DOHH2 (cell line): ENCODE measurements around the gene CCL16.

ENCODE experiments used
- H3F3A ChIP-seq: fragments of 200-600 bp; sonication (generic), shearing (Covaris generic); 2 replicates; pipeline ENCODE4 v1.6.0; 2016; ENCODE audit warnings: antibody characterized with exemption, mild to moderate bottlenecking; ENCODE audit not compliant: control insufficient read depth, insufficient read depth
- H3K27ac ChIP-seq: fragments of 200-600 bp; sonication (generic); 2 replicates; pipeline ENCODE4 v1.5.1; 2014; ENCODE audit warnings: low read depth, mild to moderate bottlenecking, low read length, moderate library complexity
- H3K27me3 ChIP-seq: fragments of 200-600 bp; sonication (generic); 2 replicates; pipeline ENCODE4 v1.6.1; 2014; ENCODE audit warnings: mild to moderate bottlenecking, low read length, mixed read lengths; ENCODE audit not compliant: control insufficient read depth
- H3K36me3 ChIP-seq: fragments of 200-600 bp; sonication (generic); 2 replicates; pipeline ENCODE4 v1.6.1; 2014; ENCODE audit warnings: mild to moderate bottlenecking, low read length, moderate library complexity, mixed read lengths; ENCODE audit not compliant: control insufficient read depth
- H3K4me1 ChIP-seq: fragments of 200-600 bp; sonication (generic); 2 replicates; pipeline ENCODE4 v1.6.1; 2014; ENCODE audit warnings: mild to moderate bottlenecking, low read length, mixed read lengths; ENCODE audit not compliant: control insufficient read depth
- H3K4me2 ChIP-seq: fragments of 200-600 bp; sonication (generic); 2 replicates; pipeline ENCODE4 v1.6.0; 2014; ENCODE audit warnings: mild to moderate bottlenecking, low read length, moderate library complexity
- H3K4me3 ChIP-seq: fragments of 200-600 bp; sonication (generic); 2 replicates; pipeline ENCODE4 v1.5.1; 2014; ENCODE audit warnings: mild to moderate bottlenecking, low read length, mixed read lengths
- H3K79me2 ChIP-seq: fragments of 200-600 bp; sonication (generic); 2 replicates; pipeline ENCODE4 v1.6.1; 2014; ENCODE audit warnings: mild to moderate bottlenecking, low read length, mixed read lengths; ENCODE audit not compliant: control insufficient read depth
- H3K9me2 ChIP-seq: fragments of 200-600 bp; sonication (generic); replicated peaks from 2 replicates; pipeline ENCODE4 v1.6.1; 2014; ENCODE audit warnings: mild to moderate bottlenecking, low read length, mixed read lengths; ENCODE audit not compliant: control insufficient read depth
- H3K9me3 ChIP-seq: fragments of 200-600 bp; sonication (generic); 2 replicates; pipeline ENCODE4 v1.6.1; 2014; ENCODE audit warnings: antibody characterized with exemption, low read length, mixed read lengths; ENCODE audit not compliant: control insufficient read depth, insufficient read depth
- H4K20me1 ChIP-seq: fragments of 200-600 bp; sonication (generic); 2 replicates; pipeline ENCODE4 v1.6.0; 2014; ENCODE audit warnings: low read depth, mild to moderate bottlenecking, antibody characterized with exemption, low read length, moderate library complexity; ENCODE audit not compliant: control insufficient read depth, insufficient read depth
- CTCF ChIP-seq: fragments of 200-600 bp; sonication (generic); IDR thresholded peaks from one replicate; pipeline ENCODE4 v1.5.1; 2014; ENCODE audit warnings: antibody characterized with exemption, mild to moderate bottlenecking, low read depth, low read length; ENCODE audit not compliant: poor library complexity, severe bottlenecking
- EZH2phosphoT487 ChIP-seq: fragments of 200-600 bp; sonication (generic); IDR thresholded peaks from 2 replicates; pipeline ENCODE4 v1.6.1; 2017; ENCODE audit warnings: borderline replicate concordance, mild to moderate bottlenecking, antibody characterized with exemption, low read length, moderate library complexity, mixed read lengths

The CCL16 gene

GRCh38 chr17:35934760-35935159 lies 46.5 kb downstream of the CCL16 start:
- H3K4me2 ChIP-seq = no peak overlapping the region
- H3K27me3 ChIP-seq = 0 out of 2 replicates have a peak, but pooled peaks cover 2% of the 10 kb centered on the region
- TF ChIP-seq CTCF (no peak), EZH2phosphoT487 (no peak)
- peaks cover 3% of the 10 kb centered on the region for H3K79me2 ChIP-seq
- H3F3A ChIP-seq = no peaks in the 10 kb centered on the region
- H3K36me3 ChIP-seq = no peaks in the 10 kb centered on the region
- no peaks in the 10 kb centered on the region for H4K20me1 ChIP-seq
- no peaks in the 10 kb centered on the region for H3K9me2 ChIP-seq
- H3K4me3 ChIP-seq = no peak overlapping the region
- H3K27ac ChIP-seq = no peak overlapping the region
- H3K9me3 ChIP-seq = no peaks in the 10 kb centered on the region
- H3K4me1 ChIP-seq = peaks cover 16% of the 10 kb centered on the region

DNA sequence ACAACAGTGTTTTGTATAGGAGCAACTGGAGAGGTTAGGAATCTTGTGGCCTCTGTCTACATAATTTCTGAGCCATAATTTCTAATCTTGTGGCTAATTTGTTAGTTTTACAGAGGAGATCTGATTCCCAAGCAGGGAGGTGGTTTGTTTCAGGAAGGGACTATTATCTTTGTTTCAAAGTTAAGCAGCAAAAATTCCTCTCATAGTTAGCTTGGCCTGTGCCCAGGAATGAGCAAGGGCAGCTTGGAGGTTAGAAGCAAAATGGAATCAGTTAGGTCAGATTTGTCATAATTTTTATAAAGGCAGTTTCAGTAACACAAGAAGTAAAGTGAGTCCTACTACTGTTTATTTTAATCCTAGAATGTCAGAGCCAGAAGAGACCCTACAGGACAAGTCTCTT lies 48.7 kb downstream of the CCL16 start:
- peaks cover 19% of the 10 kb centered on the region for H3K4me1 ChIP-seq
- no peaks in the 10 kb centered on the region for H3K9me2 ChIP-seq
- TF ChIP-seq CTCF (no peak), EZH2phosphoT487 (no peak)
- H3K4me3 ChIP-seq = no peak overlapping the region
- H3K36me3 ChIP-seq = no peaks in the 10 kb centered on the region
- no peaks in the 10 kb centered on the region for H3F3A ChIP-seq
- no peaks in the 10 kb centered on the region for H3K9me3 ChIP-seq
- H3K79me2 ChIP-seq = peaks cover 3% of the 10 kb centered on the region
- no peak overlapping the region for H3K27ac ChIP-seq
- no peaks in the 10 kb centered on the region for H4K20me1 ChIP-seq
- 0 out of 2 replicates have a peak, but pooled peaks cover 2% of the 10 kb centered on the region for H3K27me3 ChIP-seq
- H3K4me2 ChIP-seq = no peak overlapping the region

- H3K4me3 ChIP-seq = no peak overlapping the region
- H3K36me3 ChIP-seq = no peaks in the 10 kb centered on the region
- 0 out of 2 replicates have a peak, but pooled peaks cover 2% of the 10 kb centered on the region for H3K27me3 ChIP-seq
- H3K9me3 ChIP-seq = no peaks in the 10 kb centered on the region
- no peak overlapping the region for H3K4me2 ChIP-seq
- TF ChIP-seq CTCF (no peak), EZH2phosphoT487 (no peak)
- no peaks in the 10 kb centered on the region for H3K9me2 ChIP-seq
- peaks cover 3% of the 10 kb centered on the region; the same call in 1 of the 2 replicates for H3F3A ChIP-seq
- H3K27ac ChIP-seq = no peak overlapping the region
- peaks cover 19% of the 10 kb centered on the region for H3K4me1 ChIP-seq
- H3K79me2 ChIP-seq = peaks cover 3% of the 10 kb centered on the region
- H4K20me1 ChIP-seq = no peaks in the 10 kb centered on the region
Measured at GRCh38 chr17:35931794-35932425, 49.4 kb downstream of the CCL16 start.
